DMS53 treated with DMSO at 0.1 percent for 48 hours (cell line): ENCODE measurements around the gene ASMTL.
"Not testable (repeated sequence)": the region's sequence is repeated elsewhere in the genome, so short reads cannot be mapped to it uniquely, and the experiment has no call there.

Experiments used
- DNase-seq: peaks from one replicate; lab custom pipeline; 2025; ENCODE audit not compliant: unreplicated experiment; lab: John Stamatoyannopoulos, UW

The ASMTL gene

DNA sequence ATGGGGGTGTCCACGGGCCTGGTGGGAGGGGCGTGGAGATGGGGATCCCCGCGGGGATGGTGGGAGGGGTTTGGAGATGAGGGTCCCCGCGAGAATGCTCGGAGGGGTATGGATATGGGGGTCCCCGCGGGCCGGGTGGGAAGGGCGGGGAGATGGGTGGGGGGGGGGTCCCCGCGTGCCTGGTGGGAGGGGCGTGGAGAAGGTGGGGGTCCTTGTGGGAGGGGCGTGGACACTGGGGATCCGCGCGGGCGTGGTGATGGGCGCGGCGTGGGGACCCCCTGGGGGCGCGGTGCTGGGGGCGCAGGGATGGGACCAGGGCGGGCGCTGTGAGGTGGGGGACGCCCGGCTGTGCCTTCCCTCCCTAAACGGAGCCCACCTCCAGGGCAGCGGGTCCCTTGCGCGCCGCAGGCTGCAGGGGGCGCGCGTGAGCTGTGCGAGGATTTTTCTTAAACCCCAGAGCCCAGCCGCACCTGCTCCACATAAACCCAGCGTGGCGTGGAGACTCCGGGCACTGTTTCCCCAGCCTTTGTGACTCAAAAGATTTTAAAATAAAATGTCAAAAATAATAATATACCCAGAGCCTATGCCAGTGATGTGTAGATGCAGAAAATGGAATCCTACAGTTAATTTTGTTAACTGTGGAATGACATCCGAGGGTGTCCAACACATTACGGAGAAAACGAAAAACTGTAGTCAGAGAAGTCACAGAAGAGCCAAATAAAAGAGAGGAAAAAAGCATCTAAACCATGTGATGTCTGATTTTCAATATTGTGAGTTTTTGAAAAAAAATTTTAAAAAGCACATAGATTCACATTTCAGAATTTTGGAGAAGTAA lies 1.5 kb upstream of the ASMTL start:
- DNase-seq = no peak

- DNase-seq = no peak
Measured at GRCh38 chrX:1453395-1453783, 680 bp upstream of the ASMTL start.

- no peak for DNase-seq
Measured at GRCh38 chrX:1451661-1452515, 821 bp downstream of the ASMTL start.

- DNase-seq = no peak
Measured at GRCh38 chrX:1451251-1451660, 1.5 kb downstream of the ASMTL start.

GRCh38 chrX:1450361-1451161 lies 2.1 kb downstream of the ASMTL start:
- no peak for DNase-seq

- DNase-seq = no peak
Measured at GRCh38 chrX:1449823-1450149, 2.9 kb downstream of the ASMTL start.

DNA sequence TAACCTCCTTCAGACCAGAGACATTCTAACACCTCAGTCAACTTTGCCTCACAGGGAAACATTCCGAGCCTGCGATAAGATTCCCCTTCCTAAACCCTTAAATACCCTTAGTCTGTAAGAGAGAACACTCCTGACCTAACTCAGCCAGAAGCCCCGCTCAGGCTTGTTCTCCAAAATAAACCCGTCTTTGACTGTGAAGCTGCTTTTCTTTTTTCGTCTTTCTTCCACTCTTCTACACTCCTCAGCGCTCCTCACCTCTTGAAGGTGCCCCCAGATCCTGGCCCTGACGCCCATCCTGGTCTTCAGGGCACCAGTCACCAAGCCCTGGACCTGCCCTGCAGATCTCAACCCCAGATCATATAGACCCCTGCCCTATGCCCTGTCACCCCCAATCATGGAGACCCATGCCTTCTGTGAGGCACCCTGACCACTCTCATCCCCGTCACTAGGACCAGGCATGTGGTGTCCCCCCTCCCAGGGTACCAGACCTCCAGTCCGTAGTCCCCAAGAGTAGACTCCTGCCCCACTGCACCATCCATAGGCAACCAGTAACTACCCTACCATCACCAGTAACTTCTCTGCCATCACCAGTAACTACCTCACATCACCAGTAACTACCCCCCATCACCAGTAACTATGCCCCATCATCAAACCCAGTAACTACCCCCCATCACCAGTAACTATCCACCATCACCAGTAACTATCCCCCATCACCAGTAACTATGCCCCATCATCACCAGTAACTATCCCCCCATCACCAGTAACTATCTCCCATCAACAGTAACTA lies 3.5 kb downstream of the ASMTL start:
- no peak for DNase-seq

- not testable (repeated sequence) for DNase-seq
Measured at GRCh38 chrX:1448573-1449001, 4.1 kb downstream of the ASMTL start.

DNA sequence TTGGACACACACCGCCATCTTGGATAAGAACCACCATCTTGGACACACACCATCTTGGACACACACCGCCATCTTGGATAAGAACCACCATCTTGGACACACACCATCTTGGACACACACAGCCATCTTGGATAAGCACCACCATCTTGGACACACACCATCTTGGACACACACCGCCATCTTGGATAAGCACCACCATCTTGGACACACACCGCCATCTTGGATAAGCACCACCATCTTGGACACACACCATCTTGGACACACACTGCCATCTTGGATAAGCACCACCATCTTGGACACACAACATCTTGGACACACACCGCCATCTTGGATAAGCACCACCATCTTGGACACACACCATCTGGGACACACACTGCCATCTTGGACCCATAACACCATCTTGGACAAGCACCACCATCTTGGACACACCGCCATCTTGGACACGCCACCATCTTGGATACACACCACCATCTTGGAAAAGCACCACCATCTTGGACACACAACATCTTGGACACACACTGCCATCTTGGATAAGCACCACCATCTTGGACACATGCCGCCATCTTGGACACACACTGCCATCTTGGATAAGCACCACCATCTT lies 4.6 kb downstream of the ASMTL start:
- DNase-seq = not testable (repeated sequence)

DNA sequence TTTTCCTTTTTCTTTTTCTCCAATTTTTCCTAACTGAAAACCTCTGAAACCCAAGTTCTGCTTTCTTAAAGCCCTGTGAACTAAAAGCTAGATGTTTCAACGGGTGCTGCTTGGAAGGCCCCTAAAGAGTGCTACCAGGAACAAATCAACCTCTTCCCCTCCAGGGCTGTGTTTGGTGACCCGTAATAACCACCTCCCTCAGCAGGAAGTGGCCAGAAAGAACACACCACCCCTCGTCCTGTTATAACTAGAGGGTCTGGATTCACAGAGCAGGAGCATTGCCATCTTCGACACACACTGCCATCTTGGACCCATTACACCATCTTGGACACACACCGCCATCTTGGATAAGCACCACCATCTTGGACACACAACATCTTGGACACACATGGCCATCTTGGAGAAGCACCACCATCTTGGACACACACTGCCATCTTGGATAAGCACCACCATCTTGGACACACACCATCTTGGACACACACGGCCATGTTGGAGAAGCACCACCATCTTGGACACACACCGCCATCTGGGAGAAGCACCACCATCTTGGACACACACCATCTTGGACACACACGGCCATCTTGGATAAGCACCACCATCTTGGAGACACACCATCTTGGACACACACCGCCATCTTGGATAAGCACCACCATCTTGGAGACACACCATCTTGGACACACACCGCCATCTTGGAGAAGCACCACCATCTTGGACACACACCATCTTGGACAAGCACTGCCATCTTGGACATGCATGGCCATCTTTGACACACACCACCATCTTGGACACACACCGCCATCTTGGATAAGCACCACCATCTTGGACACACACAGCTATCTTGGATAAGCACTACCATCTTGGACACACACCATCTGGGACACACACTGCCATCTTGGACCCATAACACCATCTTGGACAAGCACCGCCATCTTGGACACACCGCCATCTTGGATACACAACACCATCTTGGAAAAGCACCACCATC lies 5.4 kb downstream of the ASMTL start:
- not testable (repeated sequence) for DNase-seq

DNA sequence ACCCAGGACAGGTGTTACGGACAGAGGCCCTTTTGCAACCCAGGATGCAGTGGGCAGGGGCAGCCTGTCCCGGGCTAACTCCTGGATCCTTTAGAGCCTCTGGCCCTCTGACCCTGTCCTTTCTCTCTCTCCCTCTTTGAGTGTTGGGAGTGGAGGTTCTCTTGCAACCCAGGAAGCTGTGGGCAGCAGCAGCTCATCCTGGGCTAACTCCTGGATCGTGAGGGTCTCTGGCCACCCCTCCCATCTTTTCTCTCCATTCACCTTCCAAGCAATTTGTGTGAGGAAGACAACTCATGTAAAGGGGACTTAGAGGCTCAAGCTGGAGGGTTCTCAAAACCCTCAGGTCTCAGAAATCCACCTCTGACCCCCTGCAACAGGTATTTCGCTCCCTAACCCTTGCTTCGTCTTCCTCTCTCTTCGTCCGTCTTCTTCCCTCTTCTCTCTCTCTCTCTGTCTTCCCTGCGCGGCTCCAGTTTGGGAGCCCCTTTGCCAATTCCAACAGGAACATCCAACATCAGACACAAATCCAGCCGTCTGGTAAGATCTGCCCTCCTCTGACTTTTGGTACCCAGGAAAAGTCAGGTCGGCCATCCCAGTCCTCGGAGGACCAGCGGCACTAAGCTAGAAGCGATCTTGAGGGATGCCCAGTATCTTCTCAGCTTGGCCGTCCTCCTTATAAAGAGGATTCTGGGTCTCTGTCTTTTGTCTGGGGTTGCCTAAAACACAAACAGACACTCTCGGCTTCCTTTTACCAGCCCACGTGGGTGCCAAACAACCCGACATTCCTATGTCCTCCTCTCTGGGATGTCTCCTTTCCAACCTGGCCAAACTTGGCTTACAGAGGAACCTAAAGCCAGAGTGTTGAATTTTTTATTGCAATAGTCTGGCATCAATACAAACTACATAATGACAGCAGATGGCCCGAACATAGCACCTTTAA lies 7.9 kb downstream of the ASMTL start:
- DNase-seq = no peak

GRCh38 chrX:1443496-1444075 lies 9.1 kb downstream of the ASMTL start:
- no peak for DNase-seq

DNA sequence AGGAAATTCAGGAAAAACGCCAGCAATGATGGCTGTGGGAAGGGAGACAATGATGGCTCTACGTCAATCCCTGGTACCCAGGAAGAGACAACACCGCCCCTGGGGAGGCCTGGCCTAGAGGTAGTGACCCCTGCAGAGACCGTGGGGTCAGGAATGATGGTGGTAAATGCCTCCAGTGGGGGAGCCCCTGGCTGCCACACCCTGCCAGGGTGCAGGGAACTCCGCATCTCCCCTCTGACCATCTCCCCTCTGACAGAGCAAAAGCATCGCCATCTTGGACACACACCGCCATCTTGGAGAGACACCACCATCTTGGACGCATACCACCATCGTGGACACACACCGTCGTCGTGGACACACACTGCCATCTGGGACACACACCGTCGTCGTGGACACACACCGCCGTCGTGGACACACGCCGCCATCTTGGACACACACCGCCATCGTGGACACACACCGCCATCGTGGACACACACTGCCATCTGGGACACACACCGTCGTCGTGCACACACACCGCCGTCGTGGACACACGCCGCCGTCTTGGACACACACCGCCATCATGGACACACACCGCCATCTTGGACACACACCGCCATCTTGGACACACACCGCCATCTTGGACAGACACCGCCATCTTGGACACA lies 9.9 kb downstream of the ASMTL start:
- no peak for DNase-seq

DNA sequence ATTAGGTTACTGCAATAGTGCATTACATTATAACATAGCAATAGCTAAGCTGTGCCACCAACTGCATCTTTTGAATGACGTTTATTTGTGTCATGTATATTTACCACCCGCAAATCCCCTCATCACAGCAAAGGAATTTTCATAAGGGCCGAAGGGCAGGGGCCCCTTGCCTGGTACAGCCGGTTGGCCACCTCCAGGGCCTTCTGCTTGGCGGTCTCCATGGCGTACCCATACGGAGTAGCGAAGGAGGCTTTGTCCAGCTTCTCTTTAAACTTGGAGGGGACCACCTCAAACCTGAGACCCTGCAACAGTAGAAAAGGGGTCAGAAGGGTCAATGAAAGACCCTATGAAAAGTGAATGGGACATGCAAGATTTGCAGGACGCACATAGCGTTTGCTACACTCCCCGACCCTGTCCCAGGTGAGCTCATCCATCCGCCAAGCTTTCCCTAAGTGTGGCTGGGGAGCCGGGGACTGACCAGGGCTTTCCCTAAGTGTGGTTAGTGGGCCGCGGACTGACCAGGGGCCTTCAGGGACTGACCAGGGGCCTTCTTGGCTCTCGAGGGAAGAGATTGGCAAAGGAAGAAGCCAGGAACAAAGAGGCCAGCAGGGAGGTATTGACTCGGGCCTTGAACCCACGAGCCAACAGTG lies 10.6 kb downstream of the ASMTL start:
- DNase-seq = no peak

DNA sequence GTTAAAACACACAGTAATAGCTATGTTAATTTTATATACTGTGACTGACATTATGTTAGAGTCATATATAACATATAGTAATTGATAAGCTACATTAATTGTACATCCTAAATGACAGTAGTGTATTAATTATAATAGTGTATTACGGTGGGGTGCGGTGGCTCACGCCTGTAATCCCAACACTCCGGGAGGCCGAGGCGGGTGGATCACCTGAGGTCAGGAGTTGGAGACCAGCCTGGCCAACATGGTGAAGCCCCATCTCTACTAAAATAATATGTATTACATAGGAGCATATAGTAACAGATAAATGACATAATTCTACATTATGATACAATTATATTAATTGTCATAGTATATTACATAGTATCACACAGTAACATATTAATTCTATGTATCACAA lies 12.2 kb downstream of the ASMTL start:
- DNase-seq = no peak

- DNase-seq = no peak
Measured at GRCh38 chrX:1435241-1435895, 17.3 kb downstream of the ASMTL start.
